Stimulated activated CD4-positive, alpha-beta T cell treated with anti-CD3 and anti-CD28 coated beads, Interleukin-1b, Interleukin-23, amount 100 ng/mL, for 1 hour (primary cell): ENCODE data around the gene PTPRS.
"Not testable (repeated sequence)": the region's sequence is repeated elsewhere in the genome, so short reads cannot be mapped to it uniquely, and the experiment has no call there.

Source experiments
- DNase-seq, 2 donors: peaks; one replicate each; pipeline ENCODE4 v3.0.0-alpha.2; 2020; ENCODE audit warnings: low read depth in 2 of 2

PTPRS gene

DNA sequence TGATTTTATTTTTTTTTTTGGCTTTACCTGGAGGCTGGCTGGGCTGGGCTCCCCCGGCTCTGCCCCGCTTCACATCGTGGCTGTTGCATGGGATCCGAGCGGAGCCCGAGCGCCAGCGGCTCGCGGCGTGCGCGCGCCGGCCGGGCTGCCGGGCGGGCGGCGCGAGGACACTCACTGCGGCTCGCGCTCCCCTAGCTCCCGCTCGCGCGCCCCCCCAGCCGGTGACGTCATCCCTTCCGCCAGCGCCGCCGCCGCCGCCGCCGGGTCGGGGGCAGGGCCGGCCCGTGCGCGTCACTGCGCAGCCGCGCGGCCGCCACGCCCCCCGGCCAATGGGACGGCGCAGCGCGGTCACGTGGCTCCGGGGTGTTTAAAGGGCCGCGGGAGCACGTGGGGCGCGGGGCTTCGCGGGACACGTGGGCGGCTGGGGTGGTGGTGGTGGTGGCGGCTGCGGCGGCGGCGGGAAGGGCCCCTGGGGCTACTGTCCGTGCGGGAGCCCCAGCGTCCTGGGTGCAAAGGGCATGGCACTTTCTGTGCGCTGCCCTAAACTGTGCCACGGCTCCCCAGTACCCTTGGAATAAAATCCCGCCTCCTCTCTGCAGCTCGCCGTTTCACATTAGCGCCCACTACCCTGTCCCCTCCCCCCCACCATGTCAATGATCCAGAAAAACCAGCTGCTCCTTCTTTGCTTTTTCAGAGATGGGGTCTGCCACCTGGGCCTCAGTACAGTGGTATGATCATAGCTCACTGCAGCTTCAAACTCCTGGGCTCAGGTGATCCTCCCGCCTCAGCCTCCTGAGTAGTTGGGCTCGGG lies at the start of gene PTPRS:
Gene PTPRS (minus strand): TSS at position 176 of the 811 bp plus-strand sequence. CDS start 54,672 bp downstream, outside the sequence.
- peak; percentile 2 to 39 for DNase-seq

DNA sequence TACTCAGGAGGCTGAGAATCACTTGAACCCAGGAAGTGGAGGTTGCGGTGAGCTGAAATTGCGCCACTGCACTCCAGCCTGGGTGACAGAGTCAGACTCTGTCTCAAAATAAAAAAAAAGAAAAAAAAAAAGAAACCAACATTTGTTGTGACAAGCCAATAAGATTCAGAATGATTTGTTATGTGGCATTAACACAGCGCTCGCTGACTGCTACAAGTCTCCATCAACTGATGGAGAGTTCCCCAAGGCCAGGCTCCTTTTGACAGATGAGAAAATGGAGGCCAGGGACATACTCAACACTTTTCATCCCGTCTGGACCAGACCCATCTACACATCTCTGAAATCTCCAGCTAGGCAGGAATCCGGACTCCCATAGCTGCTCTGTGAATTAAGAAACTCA lies 48.7 kb upstream of the PTPRS start:
- DNase-seq: no peak

DNA sequence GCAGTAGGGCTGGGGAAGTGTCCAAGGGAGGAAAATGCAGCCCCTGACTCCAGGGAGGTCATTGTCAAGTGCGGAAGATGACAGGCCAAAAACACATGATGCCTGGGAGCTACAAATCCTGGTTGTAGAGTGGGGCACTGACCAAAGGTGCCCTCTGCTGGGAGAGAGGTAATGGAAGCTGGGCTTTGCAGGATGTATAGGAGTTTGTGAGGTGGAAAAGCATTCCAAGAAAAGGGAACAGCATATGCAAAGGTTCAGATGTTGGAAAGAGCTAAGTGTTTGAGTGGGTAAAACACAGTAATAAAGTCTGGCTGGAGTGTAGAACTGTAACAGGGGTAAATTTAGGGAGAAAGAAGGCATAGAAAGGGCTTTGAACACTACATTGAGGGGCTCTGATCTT lies 46.9 kb upstream of the PTPRS start:
- DNase-seq: no peak

DNA sequence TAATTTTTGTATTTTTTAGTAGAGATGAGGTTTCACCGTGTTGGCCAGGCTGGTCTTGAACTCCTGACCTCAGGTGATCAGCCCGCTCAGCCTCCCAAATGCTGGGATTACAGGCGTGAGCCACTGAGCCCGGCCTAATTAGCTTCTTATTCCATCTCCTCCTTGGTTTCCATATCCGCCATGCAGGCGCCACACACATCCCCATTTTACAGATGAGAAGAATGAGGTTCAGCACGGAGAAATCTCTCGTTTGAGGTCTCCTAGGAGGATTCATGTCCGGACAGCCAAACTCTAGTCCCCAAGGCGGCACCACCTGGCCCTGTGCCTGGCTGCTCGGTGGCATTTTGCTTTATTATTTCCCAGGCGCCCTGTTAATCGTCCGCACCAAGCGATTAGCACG lies 46.2 kb upstream of the PTPRS start:
- no peak for DNase-seq

- not testable (repeated sequence) for DNase-seq
Measured at GRCh38 chr19:5381197-5381596, 40.6 kb upstream of the PTPRS start.

GRCh38 chr19:5380215-5380919 lies 39.8 kb upstream of the PTPRS start:
- no peak for DNase-seq

DNA sequence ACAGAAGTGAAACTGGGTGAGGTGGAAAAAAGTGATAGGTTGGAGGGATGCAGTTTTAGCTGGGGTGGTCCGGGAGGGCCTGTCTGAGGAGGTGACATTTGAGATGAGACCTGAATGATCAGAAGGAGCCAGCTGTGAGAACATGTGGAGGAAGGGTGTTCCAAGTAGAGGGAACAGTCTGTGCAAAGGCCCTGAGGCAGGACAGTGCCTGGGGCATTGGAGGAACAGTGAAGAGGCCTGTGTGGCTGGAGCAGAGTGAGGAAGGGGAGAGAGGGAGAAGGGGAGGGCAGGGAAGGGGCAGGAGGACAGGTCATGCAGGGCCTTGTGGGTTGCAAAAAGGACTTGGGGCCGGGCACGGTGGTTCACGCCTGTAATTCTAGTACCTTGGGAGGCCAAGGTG lies 36.3 kb upstream of the PTPRS start:
- DNase-seq: no peak

DNA sequence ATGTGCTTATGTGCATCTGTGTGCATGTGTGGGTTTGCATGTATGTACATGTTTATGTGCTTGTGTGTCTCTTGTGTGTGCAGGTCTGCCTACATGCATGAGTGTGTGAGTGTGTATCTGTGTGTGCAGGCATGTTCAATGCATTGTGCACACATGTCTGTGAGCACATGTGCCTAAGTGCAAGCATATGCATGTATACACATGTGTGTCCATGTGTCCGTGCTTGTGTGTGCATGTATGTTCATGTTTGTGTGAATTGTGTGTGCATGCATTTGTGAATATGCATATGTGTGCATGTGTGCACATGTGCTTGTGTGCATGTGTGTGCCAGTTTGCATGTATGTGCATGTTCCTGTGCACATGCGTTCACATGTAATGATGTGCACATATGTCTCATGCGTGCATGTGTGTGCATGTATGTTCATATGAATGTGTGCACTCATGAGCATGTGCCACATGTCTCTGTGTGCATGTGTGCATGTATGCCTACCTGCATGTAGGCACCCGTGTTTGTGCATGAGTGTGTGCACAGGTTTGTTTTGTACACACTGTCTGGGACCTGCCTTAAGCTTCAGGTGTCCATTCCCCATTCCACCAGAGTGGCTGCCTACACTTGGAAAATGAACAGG lies 32.1 kb upstream of the PTPRS start:
- DNase-seq: no peak

- peak in 1 of 2 donors; percentile 30 for DNase-seq
Measured at GRCh38 chr19:5369962-5370367, 29.4 kb upstream of the PTPRS start.

DNA sequence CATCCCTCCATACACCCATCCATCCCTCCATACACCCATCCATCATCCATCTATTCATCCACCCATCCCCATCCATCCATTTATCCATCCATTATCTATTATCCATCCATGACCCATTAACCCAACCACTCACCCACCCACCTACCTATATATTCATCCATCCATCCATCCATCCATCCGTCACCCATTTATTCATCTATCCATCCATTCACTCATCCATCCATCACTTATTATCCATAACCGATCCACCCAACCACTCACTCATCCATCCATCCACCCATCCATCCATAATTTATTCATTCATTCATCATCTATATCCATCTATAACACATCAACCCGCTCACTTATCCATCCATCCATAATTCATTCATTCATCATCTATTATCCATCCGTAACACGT lies 28.7 kb upstream of the PTPRS start:
- no peak for DNase-seq

- DNase-seq: no peak
Measured at GRCh38 chr19:5367530-5368133, 27.0 kb upstream of the PTPRS start.

DNA sequence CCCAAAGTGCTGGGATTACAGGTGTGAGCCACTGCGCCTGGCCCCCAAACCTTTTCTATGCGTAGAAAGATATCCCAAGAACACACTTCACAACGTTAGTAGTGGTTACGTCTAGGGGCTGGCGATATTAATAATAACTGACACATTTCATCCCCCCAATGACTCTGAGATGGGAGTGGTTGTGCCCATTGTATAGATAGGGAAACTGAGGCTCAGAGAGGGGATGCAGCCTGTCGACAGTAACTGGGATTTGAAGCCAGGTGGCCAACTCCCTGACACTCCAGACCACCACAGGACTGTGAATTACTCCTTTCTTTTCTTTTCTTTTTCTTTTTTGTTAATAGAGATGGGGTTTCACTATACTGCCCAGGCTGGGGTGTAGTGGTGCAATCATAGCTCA lies 25.3 kb upstream of the PTPRS start:
- no peak for DNase-seq

DNA sequence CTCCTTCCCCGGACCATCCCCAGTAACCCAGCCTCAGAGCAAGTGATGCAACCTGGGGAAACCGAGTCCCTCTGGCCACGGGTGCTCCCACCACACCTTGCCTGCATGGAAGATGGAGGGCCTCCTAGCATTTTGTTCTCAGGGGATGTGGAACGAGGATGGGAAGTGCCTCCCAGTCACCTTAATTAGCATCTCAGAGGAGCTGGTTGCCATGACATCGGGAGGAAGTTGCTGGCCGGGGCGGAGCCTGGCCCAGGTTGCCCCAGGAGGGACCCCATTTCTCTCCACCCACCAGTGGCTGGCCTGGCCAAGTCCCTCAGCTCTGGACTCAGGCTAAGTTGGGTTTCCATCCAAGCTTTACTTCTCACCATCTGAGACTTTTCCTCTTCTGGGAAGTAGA lies 24.1 kb upstream of the PTPRS start:
- no peak for DNase-seq

- DNase-seq: not testable (repeated sequence)
Measured at GRCh38 chr19:5361839-5362238, 21.2 kb upstream of the PTPRS start.

DNA sequence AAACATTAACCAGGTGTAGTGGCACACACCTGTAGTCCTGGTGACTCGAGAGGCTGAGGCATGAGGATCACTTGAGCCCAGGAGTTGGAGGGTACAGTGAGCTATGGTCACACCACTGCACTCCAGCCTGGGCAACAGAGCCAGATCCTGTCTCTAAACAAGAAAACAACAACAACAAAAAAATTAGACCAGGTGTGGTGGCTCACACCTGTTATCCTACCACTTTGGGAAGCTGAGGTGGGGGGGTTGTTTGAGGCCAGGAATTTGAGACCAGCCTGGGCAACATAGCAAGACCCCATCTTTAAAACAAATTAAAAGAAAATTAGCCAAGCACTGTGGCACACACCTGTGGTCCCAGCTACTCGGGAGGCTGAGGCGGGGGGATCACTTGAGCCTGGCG lies 20.8 kb upstream of the PTPRS start:
- DNase-seq: no peak

GRCh38 chr19:5360003-5360780 lies 19.6 kb upstream of the PTPRS start:
- no peak for DNase-seq

DNA sequence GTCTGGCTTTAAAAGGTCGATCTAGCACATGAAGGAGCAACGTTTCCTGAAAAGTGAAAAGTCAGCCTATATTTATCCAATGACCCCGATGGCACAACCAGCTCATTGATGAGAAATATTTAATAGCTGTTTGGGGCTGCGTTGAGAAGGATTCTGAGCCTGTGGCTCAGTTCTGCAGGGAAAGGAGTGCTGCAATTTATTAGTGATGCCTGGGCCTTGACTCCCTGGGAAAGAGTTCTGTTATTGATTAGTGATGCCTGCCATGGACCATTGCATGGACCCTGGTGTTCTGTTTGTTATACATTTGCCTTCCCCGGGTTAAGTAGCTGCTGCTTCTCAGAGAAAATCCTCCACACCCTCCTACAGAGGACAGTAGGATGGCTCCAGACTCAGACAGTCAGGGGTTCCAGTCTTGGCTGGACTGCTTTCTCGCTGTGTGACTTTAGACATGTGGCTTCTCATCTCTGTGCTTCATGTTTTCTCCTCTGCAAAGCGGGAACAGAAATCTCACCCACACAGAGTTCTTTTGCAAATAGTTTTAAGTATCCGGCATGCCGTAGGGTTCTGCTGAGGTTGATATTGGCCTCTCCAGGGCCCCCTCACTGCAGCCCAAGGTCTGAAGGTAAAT lies 17.7 kb upstream of the PTPRS start:
- no peak for DNase-seq

GRCh38 chr19:5357584-5357983 lies 17.0 kb upstream of the PTPRS start:
- DNase-seq: no peak

DNA sequence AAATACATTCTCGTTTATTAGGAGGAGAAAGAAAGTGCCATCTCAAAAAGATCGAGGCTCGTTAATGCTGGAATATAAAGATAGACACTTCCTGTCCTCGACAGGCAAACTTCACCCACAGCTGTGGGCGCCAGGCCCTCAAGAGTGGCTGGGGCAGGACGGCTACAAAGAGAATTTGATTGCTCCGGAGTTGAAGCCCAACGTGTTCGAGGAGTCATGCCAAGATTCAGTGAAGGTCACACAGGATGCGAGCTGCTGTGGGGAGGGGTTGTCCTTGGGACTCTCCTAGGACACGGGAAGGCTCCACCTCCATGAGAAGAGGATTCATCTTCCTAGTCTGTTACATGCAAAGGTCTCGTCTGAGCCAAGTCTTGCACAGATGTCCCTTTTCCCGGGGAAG lies 16.3 kb upstream of the PTPRS start:
- no peak for DNase-seq

DNA sequence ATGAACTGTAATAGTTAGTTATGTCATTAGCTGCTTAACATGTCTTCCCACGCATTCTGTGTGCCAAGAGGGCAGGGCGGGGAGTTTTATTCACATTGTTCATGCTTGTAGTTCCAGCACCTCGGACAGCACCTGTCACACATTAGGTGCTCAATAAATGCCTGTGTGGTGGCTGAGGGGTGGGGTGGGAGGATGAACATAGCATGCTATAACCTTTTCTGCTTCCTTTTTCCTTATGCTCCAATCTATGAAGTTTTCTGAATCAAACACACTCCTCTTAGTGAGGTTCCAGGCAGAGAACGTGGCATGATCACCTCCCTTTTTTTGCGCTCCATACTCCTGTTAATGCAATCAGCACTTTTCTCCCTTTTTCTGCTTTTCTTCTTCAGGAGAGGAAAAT lies 15.8 kb upstream of the PTPRS start:
- DNase-seq: no peak

- DNase-seq: no peak
Measured at GRCh38 chr19:5355693-5356092, 15.1 kb upstream of the PTPRS start.
